Panc1 (cell line): ENCODE results near the gene MEP1A.

Source experiments
- POLR2AphosphoS5 ChIP-seq: IDR thresholded peaks from 2 replicates; pipeline ENCODE4 v1.6.1; 2012; ENCODE audit warnings: mild to moderate bottlenecking, low read depth, low read length, moderate library complexity
- SIN3A ChIP-seq: IDR thresholded peaks from 2 replicates; pipeline ENCODE4 v1.6.1; 2012; ENCODE audit warnings: low read depth, mild to moderate bottlenecking, low read length, moderate library complexity, borderline replicate concordance; ENCODE audit not compliant: insufficient read depth
- TCF7L2 ChIP-seq: IDR thresholded peaks from 2 replicates; pipeline ENCODE4 v1.6.1; 2011; ENCODE audit warnings: mild to moderate bottlenecking, low read depth, low read length, inconsistent platforms
- TF ChIP-seq, protein P1 (sequence below): fragments of 450-650 bp; IDR thresholded peaks from 2 replicates; pipeline ENCODE4 v1.5.1; 2017; ENCODE audit warnings: mild to moderate bottlenecking
- TF ChIP-seq, protein P2 (sequence below), 2 experiments: IDR thresholded peaks; 2 replicates each; pipeline ENCODE4 v1.6.1; 2011 to 2012; ENCODE audit warnings: low read depth in 2 of 2, control low read depth in 1 of 2, low read length in 1 of 2, mild to moderate bottlenecking in 1 of 2, moderate library complexity in 1 of 2; ENCODE audit not compliant: insufficient read depth in 1 of 2

DNA sequence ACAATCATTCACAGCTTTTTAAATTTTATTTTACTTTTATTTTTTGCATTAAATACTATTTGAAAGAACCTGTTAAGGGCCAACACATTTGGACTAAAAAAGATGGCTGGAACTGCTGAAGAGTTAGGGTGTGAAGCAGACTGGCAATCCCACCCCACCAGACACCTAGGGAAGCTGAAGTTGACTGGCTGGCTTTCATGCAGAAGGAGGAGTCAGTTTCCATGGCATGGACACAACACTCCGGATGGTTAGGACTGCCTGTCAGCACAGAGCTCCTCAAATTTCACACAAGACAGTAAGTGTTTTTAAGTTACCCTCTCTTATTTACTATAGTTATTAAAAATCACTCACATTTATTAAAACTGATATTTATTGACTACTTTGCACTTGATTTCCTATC is 46.5 kb upstream of the MEP1A start, which contains the start of gene ANKRD66:
- TF ChIP-seq, protein P1, sequence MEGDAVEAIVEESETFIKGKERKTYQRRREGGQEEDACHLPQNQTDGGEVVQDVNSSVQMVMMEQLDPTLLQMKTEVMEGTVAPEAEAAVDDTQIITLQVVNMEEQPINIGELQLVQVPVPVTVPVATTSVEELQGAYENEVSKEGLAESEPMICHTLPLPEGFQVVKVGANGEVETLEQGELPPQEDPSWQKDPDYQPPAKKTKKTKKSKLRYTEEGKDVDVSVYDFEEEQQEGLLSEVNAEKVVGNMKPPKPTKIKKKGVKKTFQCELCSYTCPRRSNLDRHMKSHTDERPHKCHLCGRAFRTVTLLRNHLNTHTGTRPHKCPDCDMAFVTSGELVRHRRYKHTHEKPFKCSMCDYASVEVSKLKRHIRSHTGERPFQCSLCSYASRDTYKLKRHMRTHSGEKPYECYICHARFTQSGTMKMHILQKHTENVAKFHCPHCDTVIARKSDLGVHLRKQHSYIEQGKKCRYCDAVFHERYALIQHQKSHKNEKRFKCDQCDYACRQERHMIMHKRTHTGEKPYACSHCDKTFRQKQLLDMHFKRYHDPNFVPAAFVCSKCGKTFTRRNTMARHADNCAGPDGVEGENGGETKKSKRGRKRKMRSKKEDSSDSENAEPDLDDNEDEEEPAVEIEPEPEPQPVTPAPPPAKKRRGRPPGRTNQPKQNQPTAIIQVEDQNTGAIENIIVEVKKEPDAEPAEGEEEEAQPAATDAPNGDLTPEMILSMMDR: no peak
- TF ChIP-seq SIN3A (no peak), POLR2AphosphoS5 (no peak), TCF7L2 (no peak)
- TF ChIP-seq, protein P2, sequence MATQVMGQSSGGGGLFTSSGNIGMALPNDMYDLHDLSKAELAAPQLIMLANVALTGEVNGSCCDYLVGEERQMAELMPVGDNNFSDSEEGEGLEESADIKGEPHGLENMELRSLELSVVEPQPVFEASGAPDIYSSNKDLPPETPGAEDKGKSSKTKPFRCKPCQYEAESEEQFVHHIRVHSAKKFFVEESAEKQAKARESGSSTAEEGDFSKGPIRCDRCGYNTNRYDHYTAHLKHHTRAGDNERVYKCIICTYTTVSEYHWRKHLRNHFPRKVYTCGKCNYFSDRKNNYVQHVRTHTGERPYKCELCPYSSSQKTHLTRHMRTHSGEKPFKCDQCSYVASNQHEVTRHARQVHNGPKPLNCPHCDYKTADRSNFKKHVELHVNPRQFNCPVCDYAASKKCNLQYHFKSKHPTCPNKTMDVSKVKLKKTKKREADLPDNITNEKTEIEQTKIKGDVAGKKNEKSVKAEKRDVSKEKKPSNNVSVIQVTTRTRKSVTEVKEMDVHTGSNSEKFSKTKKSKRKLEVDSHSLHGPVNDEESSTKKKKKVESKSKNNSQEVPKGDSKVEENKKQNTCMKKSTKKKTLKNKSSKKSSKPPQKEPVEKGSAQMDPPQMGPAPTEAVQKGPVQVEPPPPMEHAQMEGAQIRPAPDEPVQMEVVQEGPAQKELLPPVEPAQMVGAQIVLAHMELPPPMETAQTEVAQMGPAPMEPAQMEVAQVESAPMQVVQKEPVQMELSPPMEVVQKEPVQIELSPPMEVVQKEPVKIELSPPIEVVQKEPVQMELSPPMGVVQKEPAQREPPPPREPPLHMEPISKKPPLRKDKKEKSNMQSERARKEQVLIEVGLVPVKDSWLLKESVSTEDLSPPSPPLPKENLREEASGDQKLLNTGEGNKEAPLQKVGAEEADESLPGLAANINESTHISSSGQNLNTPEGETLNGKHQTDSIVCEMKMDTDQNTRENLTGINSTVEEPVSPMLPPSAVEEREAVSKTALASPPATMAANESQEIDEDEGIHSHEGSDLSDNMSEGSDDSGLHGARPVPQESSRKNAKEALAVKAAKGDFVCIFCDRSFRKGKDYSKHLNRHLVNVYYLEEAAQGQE (IDR thresholded peaks at IDR 0.05; ENCODE audit: insufficient read depth in 1 of 2, low read depth in 2 of 2, low read length in 1 of 2): no peak
